ENCODE measurements around the gene KSR2. TPM values are rescaled to one million over a fixed set of nuclear protein-coding genes. Genes with fewer than 3 reads are reported as not detected.

KSR2 gene
- total RNA-seq, 2 donors from 2014 or later = 1.2 to 1.3 TPM

DNA sequence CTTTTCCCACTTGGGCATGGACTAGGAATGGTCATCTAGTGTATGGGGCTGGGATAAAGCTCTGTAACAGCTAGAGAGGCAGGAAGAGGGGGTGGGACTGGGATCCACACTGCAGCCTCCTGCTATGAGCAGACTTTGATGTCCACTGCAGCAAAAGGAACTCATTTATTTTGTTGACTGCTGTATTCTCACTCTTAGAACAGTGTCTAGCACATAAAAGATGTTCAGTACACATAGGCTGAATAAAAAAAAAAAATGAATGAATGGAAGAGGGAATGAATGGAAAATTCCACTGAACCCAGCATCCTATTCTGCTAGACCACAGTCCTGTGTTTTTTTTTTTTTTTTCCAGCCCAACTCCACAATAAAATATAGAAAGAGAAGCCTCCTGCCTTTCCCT lies 501.2 kb downstream of the KSR2 start:
- Histone ChIP-seq H3K4me3 (no peak overlapping the region), H3K9me3 (no peaks in the 10 kb centered on the region), H3K36me3 (no peaks in the 10 kb centered on the region), H3K27ac (no peak overlapping the region), H3K27me3 (no peaks in the 10 kb centered on the region), H3K4me1 (no peaks in the 10 kb centered on the region), H3K9ac (ENCODE audit: low read depth in 2 of 2, low read length in 2 of 2) (no peak overlapping the region)
- intact Hi-C loops (cut with DNase I) = no loop called here
- TF ChIP-seq, protein P1, sequence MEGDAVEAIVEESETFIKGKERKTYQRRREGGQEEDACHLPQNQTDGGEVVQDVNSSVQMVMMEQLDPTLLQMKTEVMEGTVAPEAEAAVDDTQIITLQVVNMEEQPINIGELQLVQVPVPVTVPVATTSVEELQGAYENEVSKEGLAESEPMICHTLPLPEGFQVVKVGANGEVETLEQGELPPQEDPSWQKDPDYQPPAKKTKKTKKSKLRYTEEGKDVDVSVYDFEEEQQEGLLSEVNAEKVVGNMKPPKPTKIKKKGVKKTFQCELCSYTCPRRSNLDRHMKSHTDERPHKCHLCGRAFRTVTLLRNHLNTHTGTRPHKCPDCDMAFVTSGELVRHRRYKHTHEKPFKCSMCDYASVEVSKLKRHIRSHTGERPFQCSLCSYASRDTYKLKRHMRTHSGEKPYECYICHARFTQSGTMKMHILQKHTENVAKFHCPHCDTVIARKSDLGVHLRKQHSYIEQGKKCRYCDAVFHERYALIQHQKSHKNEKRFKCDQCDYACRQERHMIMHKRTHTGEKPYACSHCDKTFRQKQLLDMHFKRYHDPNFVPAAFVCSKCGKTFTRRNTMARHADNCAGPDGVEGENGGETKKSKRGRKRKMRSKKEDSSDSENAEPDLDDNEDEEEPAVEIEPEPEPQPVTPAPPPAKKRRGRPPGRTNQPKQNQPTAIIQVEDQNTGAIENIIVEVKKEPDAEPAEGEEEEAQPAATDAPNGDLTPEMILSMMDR (IDR thresholded peaks at IDR 0.05) = no peak
- no peak for DNase-seq

DNA sequence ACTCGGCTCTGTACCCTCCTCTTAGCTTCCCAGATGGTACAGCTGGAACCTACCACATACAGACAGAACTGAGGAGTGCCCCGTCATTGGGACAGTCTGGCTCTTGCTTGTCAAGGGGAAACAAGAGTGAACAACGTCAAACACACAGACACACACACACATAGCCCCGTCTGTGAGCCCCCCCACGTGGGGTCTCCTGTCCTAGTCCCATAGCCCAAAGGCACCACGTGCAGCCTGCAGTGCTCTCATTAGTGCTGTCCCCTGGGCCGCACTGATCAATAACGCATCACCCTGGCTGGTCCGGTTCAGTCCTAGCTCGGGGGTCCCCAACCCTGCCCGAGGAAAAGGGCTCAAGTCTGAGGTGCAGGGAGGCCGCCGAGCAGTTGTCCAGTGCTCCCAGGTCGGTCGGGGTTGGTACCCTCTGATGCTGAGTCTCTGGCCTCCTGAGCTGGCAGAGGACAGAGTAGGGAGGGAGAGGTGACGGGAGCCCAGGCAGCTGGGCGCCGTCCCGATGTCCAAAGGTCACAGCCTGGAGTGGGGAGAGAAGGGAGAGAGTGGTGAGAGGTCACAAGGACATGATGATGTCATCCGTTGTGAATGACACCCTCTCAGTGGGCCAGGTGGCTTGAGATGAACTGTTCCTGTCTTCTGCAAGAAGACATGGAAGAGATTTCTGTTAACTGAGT lies 502.0 kb downstream of the KSR2 start:
- no peak overlapping the region for H3K4me3 ChIP-seq
- no peaks in the 10 kb centered on the region for H3K4me1 ChIP-seq
- H3K27me3 ChIP-seq = no peaks in the 10 kb centered on the region
- H3K9me3 ChIP-seq = no peaks in the 10 kb centered on the region
- no peak for DNase-seq
- no peak overlapping the region for H3K9ac ChIP-seq (ENCODE audit: low read depth in 2 of 2, low read length in 2 of 2)
- no peak overlapping the region for H3K27ac ChIP-seq
- TF ChIP-seq, protein P1 (IDR thresholded peaks at IDR 0.05) = no peak
- no peaks in the 10 kb centered on the region for H3K36me3 ChIP-seq
- intact Hi-C loops (cut with DNase I) = no loop called here

DNA sequence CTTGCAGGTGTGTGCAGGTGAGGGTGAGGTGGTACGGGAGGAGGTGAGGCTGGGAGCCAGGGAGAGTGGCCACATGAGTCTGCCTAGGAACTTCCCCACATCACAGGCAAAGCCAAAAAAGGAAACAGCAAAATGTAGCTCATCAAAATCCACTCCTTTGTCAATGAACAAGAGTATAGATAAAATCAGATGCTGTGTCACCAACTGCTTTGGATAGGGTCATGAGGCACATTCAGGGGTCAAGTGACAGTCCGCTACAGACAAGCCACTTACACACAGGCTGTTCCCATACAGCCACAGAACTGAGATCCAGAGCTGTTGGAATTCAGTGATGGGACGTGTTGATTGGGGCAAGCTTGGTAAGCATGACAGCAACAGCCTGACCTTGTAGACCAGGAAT lies 507.1 kb downstream of the KSR2 start:
- no peak for DNase-seq
- Histone ChIP-seq H3K27ac (no peak overlapping the region), H3K4me3 (no peak overlapping the region), H3K9me3 (no peaks in the 10 kb centered on the region), H3K27me3 (no peaks in the 10 kb centered on the region), H3K4me1 (no peaks in the 10 kb centered on the region), H3K9ac (ENCODE audit: low read depth in 2 of 2, low read length in 2 of 2) (no peak overlapping the region), H3K36me3 (no peaks in the 10 kb centered on the region)
- TF ChIP-seq, protein P1 (IDR thresholded peaks at IDR 0.05) = no peak
- intact Hi-C loops (cut with DNase I) = no loop called here

DNA sequence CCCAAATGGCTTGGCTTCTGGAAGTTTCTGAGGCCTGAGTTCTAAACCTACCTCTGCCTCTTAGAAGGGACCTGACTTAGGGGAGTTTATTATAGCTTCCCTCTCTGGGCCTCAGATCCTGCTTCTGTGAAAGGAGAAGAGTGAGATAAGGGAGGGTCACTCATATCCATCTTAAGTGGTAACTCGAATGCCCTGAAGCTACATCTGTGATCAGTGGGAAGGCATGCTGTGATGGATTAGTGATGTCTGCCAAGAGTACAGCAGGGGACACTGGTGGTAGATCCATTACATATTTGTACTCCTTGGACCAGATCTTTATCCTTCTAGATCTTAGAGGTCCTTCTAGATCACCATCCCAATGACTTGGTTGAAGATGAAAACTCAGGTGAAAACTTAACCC lies 509.6 kb downstream of the KSR2 start:
- TF ChIP-seq, protein P1 (IDR thresholded peaks at IDR 0.05) = no peak
- H3K4me3 ChIP-seq = no peak overlapping the region
- H3K36me3 ChIP-seq = no peaks in the 10 kb centered on the region
- no peak overlapping the region for H3K9ac ChIP-seq (ENCODE audit: low read depth in 2 of 2, low read length in 2 of 2)
- H3K9me3 ChIP-seq = no peaks in the 10 kb centered on the region
- intact Hi-C loops (cut with DNase I) = no loop called here
- H3K27ac ChIP-seq = no peak overlapping the region
- H3K4me1 ChIP-seq = no peaks in the 10 kb centered on the region
- DNase-seq = no peak
- no peaks in the 10 kb centered on the region for H3K27me3 ChIP-seq

DNA sequence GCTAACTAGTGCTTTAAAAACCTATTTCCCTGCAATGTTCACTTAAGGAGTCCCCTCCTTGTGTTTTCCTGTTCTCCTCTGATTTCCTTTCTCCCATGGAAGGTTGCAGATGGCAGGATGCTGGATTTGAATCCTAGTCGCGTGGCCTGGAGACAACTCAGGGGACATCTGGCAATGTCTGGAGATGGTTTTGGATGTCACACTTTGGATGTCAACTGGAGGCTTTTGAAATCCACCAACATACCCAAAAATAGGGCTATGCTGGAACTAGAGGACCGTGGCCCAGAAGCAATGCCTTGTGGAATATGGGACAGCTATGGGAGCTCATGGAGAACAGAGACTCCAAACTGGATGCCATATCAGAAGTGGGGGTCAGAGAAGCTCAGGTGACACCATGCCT lies 511.6 kb downstream of the KSR2 start:
- intact Hi-C loops (cut with DNase I) = no loop called here
- no peaks in the 10 kb centered on the region for H3K36me3 ChIP-seq
- no peak overlapping the region for H3K4me3 ChIP-seq
- H3K9me3 ChIP-seq = no peaks in the 10 kb centered on the region
- no peaks in the 10 kb centered on the region for H3K27me3 ChIP-seq
- no peaks in the 10 kb centered on the region for H3K4me1 ChIP-seq
- H3K9ac ChIP-seq (ENCODE audit: low read depth in 2 of 2, low read length in 2 of 2) = no peak overlapping the region
- no peak for DNase-seq
- H3K27ac ChIP-seq = no peak overlapping the region
- TF ChIP-seq, protein P1 (IDR thresholded peaks at IDR 0.05) = no peak

Data from colonic mucosa (tissue), 4 donors.